PC-9 (cell line): ENCODE data around the gene RPL36A. TPM values are rescaled to one million over a fixed set of nuclear protein-coding genes. Genes with fewer than 3 reads are reported as not detected.
A peak's percentile ranks its signal among the peaks of the same experiment; 100 is the strongest.

Experiments used
- BruUV-seq: library from RNA; stranded (reverse); fragments of 400-500 nt; replicated peaks from 2 replicates; lab custom pipeline; 2021; lab: Mats Ljungman, UMichigan
- CTCF ChIA-PET: fragments of 300-600 bp; sonication (Branson Sonifier 250); formaldehyde crosslinking; loops from one replicate; lab custom pipeline; 2022; ENCODE audit warnings: antibody characterized with exemption; lab: Charles Lee
- POLR2A ChIA-PET: fragments of 300-600 bp; sonication (Branson Sonifier 250); formaldehyde crosslinking; loops from one replicate; lab custom pipeline; 2022; ENCODE audit warnings: antibody characterized with exemption; ENCODE audit not compliant: unreplicated experiment; lab: Charles Lee
- DNase-seq, 2 experiments: peaks; one replicate each; pipeline versions ENCODE4 v3.0.0 to v3.0.0-alpha.2; 2015 to 2022; ENCODE audit warnings: mixed read lengths in 1 of 2
- H2AFZ ChIP-seq: fragments of 200-600 bp; sonication (generic); 2 replicates; pipeline ENCODE4 v1.8.1; 2017; ENCODE audit warnings: antibody characterized with exemption
- H3F3A ChIP-seq: fragments of 200-600 bp; sonication (generic); 2 replicates; pipeline ENCODE4 v1.8.1; 2017; ENCODE audit warnings: antibody characterized with exemption, mild to moderate bottlenecking, low read depth; ENCODE audit not compliant: insufficient read depth
- H3K27ac ChIP-seq: fragments of 200-600 bp; sonication (generic); 2 replicates; pipeline ENCODE4 v1.6.1; 2016; ENCODE audit warnings: mixed run types
- H3K27me3 ChIP-seq: fragments of 200-600 bp; sonication (generic); 2 replicates; pipeline ENCODE4 v1.6.1; 2016; ENCODE audit warnings: low read depth, mixed run types; ENCODE audit not compliant: insufficient read depth
- H3K36me3 ChIP-seq: fragments of 200-600 bp; sonication (generic); 2 replicates; pipeline ENCODE4 v1.6.1; 2016; ENCODE audit warnings: low read depth, mixed run types
- H3K4me1 ChIP-seq: fragments of 200-600 bp; sonication (generic); replicated peaks from 2 replicates; pipeline ENCODE4 v1.6.1; 2016; ENCODE audit warnings: mixed run types; ENCODE audit not compliant: insufficient read depth
- H3K4me2 ChIP-seq: fragments of 200-600 bp; sonication (generic); 2 replicates; pipeline ENCODE4 v1.6.1; 2017; ENCODE audit warnings: mixed run types
- H3K4me3 ChIP-seq: fragments of 200-600 bp; sonication (generic); 2 replicates; pipeline ENCODE4 v1.6.1; 2016; ENCODE audit warnings: mixed run types
- H3K79me2 ChIP-seq: fragments of 200-600 bp; sonication (generic); 2 replicates; pipeline ENCODE4 v1.6.1; 2017; ENCODE audit warnings: low read depth, mixed run types
- H3K9me2 ChIP-seq: fragments of 200-600 bp; sonication (generic); 2 replicates; pipeline ENCODE4 v1.8.1; 2017; ENCODE audit warnings: mild to moderate bottlenecking; ENCODE audit not compliant: insufficient read depth
- H3K9me3 ChIP-seq: fragments of 200-600 bp; sonication (generic); 2 replicates; pipeline ENCODE4 v1.8.1; 2016; ENCODE audit warnings: low read depth; ENCODE audit not compliant: insufficient read depth
- H4K20me1 ChIP-seq: fragments of 200-600 bp; sonication (generic); 2 replicates; pipeline ENCODE4 v1.8.1; 2017; ENCODE audit not compliant: insufficient read depth
- EZH2 ChIP-seq: fragments of 200-600 bp; sonication (generic); IDR thresholded peaks from 2 replicates; pipeline ENCODE4 v1.8.0; 2017; ENCODE audit warnings: antibody characterized with exemption, low read depth
- intact Hi-C: fragments of 100-400 bp; cut with micrococcal nuclease; formaldehyde crosslinking; loops from one replicate; pipeline ENCODE4 v1.10.0; 2022; ENCODE audit not compliant: unreplicated experiment
- total RNA-seq: library from RNA; stranded (reverse); gene quantifications from 2 replicates; pipeline ENCODE4 v1.2.3, GENCODE V29; 2021
- TF ChIP-seq, protein P1 (sequence below): fragments of 200-600 bp; sonication (generic); conservative IDR thresholded peaks from 2 replicates; pipeline ENCODE4 v1.6.1; 2017; ENCODE audit warnings: mixed run types, antibody characterized with exemption, mild to moderate bottlenecking, moderate library complexity

RPL36A gene
- total RNA-seq, 1 experiment from 2014 or later, result 299 TPM

DNA sequence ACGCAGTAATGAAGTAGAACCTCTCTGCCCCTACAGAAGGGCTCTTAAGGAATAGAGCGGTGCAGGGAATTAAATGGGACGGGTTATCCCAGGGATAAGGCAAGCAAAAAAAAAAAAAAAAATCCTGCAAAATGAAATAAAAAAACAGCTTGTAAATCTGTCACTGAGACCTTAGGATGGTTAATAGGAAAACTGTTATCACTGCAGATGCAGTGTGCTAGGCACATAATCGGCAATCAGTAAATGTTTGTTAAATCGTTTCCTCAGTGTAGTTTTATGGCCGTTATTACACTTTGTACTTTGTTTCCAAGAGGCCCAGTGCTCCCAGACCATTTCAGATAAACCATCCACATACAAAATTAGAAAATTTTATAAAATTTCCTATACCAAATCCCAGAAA, 18.2 kb downstream of the RPL36A start:
- H3K27me3 ChIP-seq, result no peaks in the 10 kb centered on the region
- CTCF ChIA-PET, result no interaction called here
- H3F3A ChIP-seq, result peaks cover 11% of the 10 kb centered on the region; the same call in 1 of the 2 replicates

DNA sequence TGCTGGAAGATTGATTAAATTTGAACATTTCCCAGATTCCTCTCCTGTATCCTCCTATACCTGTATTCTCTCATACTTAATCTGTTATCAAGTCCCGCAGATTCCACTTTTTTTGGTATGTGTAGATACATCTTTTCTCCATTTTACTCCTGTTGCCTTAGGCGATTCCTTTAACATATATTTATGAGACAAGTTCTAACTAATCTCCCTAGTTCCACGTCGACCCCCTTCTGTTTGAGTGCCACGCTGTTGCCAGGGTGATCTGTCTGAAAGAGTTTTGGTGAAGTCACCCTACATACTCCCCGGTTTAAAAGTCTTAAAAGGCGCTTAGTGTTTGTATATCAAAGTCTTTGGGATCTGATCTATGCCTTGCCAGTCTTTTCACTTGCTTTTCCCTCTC, 19.6 kb downstream of the RPL36A start:
- Histone ChIP-seq H3K9me2 (no peaks in the 10 kb centered on the region), H3K9me3 (no peaks in the 10 kb centered on the region), H4K20me1 (peaks cover 16% of the 10 kb centered on the region), H3K36me3 (peaks cover 6% of the 10 kb centered on the region; the same call in 1 of the 2 replicates), H3K4me3 (peak overlapping the region; percentile 93; the same call in 1 of the 2 replicates), H3K4me1 (peaks cover 20% of the 10 kb centered on the region), H3K27ac (no peak overlapping the region), H3K79me2 (peaks cover 63% of the 10 kb centered on the region), H2AFZ (no peak overlapping the region), H3F3A (peaks cover 11% of the 10 kb centered on the region), H3K27me3 (no peaks in the 10 kb centered on the region), H3K4me2 (peak overlapping the region; percentile 91)
- DNase-seq, result no peak
- BruUV-seq, result no TSS peak
- CTCF ChIA-PET, result no interaction called here
- TF ChIP-seq, protein P1, sequence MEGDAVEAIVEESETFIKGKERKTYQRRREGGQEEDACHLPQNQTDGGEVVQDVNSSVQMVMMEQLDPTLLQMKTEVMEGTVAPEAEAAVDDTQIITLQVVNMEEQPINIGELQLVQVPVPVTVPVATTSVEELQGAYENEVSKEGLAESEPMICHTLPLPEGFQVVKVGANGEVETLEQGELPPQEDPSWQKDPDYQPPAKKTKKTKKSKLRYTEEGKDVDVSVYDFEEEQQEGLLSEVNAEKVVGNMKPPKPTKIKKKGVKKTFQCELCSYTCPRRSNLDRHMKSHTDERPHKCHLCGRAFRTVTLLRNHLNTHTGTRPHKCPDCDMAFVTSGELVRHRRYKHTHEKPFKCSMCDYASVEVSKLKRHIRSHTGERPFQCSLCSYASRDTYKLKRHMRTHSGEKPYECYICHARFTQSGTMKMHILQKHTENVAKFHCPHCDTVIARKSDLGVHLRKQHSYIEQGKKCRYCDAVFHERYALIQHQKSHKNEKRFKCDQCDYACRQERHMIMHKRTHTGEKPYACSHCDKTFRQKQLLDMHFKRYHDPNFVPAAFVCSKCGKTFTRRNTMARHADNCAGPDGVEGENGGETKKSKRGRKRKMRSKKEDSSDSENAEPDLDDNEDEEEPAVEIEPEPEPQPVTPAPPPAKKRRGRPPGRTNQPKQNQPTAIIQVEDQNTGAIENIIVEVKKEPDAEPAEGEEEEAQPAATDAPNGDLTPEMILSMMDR, result no peak
- TF ChIP-seq EZH2, result no peak
- POLR2A ChIA-PET, result interaction anchor here (0.6 kb wide), 1 partner anchor 15 kb away, joined by 3 read pairs; no protein-coding TSS in a partner anchor
- intact Hi-C loops, result loop anchor here (10.0 kb wide), 1 partner anchor 674 kb away; no protein-coding TSS in a partner anchor

More for the DNA sequence above, 18.2 kb downstream of the RPL36A start:
- TF ChIP-seq EZH2, result no peak
- TF ChIP-seq, protein P1, result no peak
- POLR2A ChIA-PET, result interaction anchor here (0.7 kb wide), 1 partner anchor 9 kb away, joined by 8 read pairs; no protein-coding TSS in a partner anchor
- no peak for DNase-seq
- Histone ChIP-seq H3K79me2 (peaks cover 77% of the 10 kb centered on the region), H2AFZ (no peak overlapping the region), H3K4me2 (peak overlapping the region; percentile 91), H4K20me1 (peaks cover 16% of the 10 kb centered on the region), H3K4me1 (peaks cover 20% of the 10 kb centered on the region), H3K27ac (peak overlapping the region; percentile 91), H3K9me3 (no peaks in the 10 kb centered on the region), H3K36me3 (peaks cover 6% of the 10 kb centered on the region; the same call in 1 of the 2 replicates), H3K4me3 (peak overlapping the region; percentile 93), H3K9me2 (no peaks in the 10 kb centered on the region)
- no TSS peak for BruUV-seq
- intact Hi-C loops, result loop anchor here (5.0 kb wide), 2 partner anchors 208 to 762 kb away; partner anchors contain the start of gene ARMCX6

DNA sequence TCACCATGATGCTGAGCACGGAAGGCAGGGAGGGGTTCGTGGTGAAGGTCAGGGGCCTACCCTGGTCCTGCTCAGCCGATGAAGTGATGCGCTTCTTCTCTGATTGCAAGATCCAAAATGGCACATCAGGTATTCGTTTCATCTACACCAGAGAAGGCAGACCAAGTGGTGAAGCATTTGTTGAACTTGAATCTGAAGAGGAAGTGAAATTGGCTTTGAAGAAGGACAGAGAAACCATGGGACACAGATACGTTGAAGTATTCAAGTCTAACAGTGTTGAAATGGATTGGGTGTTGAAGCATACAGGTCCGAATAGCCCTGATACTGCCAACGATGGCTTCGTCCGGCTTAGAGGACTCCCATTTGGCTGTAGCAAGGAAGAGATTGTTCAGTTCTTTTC, 21.2 kb downstream of the RPL36A start:
- Histone ChIP-seq H3K27ac (no peak overlapping the region), H3F3A (peaks cover 11% of the 10 kb centered on the region), H4K20me1 (peaks cover 16% of the 10 kb centered on the region), H3K4me3 (no peak overlapping the region), H3K9me3 (no peaks in the 10 kb centered on the region), H3K4me1 (peaks cover 20% of the 10 kb centered on the region), H3K9me2 (no peaks in the 10 kb centered on the region), H3K4me2 (no peak overlapping the region), H2AFZ (no peak overlapping the region), H3K79me2 (peaks cover 48% of the 10 kb centered on the region), H3K36me3 (peaks cover 6% of the 10 kb centered on the region; the same call in 1 of the 2 replicates), H3K27me3 (no peaks in the 10 kb centered on the region)
- BruUV-seq, result no TSS peak
- POLR2A ChIA-PET, result no interaction called here
- intact Hi-C loops, result loop anchor here (10.0 kb wide), 1 partner anchor 673 kb away; no protein-coding TSS in a partner anchor
- TF ChIP-seq, protein P1, result no peak
- no peak for TF ChIP-seq EZH2
- DNase-seq, result no peak
- CTCF ChIA-PET, result no interaction called here
